ENCODE measurements around the gene BPIFB6.

BPIFB6 gene

GRCh38 chr20:33002087-33002808 lies 29.2 kb upstream of the BPIFB6 start:
- no peak overlapping the region for H3K4me3 ChIP-seq (replicated peaks; ENCODE audit: low read depth, low read length)
- TF ChIP-seq, protein P1, sequence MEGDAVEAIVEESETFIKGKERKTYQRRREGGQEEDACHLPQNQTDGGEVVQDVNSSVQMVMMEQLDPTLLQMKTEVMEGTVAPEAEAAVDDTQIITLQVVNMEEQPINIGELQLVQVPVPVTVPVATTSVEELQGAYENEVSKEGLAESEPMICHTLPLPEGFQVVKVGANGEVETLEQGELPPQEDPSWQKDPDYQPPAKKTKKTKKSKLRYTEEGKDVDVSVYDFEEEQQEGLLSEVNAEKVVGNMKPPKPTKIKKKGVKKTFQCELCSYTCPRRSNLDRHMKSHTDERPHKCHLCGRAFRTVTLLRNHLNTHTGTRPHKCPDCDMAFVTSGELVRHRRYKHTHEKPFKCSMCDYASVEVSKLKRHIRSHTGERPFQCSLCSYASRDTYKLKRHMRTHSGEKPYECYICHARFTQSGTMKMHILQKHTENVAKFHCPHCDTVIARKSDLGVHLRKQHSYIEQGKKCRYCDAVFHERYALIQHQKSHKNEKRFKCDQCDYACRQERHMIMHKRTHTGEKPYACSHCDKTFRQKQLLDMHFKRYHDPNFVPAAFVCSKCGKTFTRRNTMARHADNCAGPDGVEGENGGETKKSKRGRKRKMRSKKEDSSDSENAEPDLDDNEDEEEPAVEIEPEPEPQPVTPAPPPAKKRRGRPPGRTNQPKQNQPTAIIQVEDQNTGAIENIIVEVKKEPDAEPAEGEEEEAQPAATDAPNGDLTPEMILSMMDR (IDR thresholded peaks at IDR 0.05; ENCODE audit: low read length, missing control alignments), result no peak
- DNase-seq (ENCODE audit: low read depth), result no peak

DNA sequence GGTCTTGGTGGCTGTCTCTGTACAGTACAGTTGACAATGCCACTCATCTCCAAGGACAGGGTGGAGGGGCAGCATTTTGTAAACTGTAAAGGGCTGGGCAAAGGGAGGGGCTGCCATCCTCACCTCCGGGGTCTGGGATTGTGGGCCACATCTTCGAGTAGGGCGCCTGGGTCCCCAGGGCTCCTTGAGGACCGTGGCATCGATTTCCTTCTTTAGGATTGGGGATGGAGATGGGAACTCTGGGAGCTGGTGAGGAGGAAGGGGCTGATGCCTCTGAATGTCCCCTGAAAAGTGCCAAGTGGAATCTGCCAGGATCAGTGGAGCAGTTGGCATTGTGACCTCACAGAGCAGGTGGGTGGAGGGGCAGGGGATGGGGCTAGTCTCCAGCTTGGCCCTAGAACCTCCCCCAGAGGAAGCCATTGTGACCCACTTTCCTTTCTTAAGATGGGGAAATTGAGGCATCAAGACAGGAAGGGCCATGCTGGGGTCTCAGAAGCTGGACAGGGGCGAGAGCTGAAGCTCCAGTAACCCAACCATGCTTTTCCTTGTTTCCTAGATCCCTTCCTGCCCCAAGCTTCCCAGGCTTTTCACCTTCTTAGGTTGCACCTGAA lies 27.2 kb upstream of the BPIFB6 start, which contains the start of gene SUN5:
SUN5 (minus strand) TSS at position 293 of the 611 bp plus-strand sequence; CDS start at position 200, 93 bp downstream.
- no peak within 1 kb of the TSS for H3K4me3 ChIP-seq (replicated peaks; ENCODE audit: low read depth, low read length)
- DNase-seq (ENCODE audit: low read depth), result no peak
- TF ChIP-seq, protein P1 (IDR thresholded peaks at IDR 0.05; ENCODE audit: low read length, missing control alignments), result no peak

GRCh38 chr20:33005132-33005566 lies 26.3 kb upstream of the BPIFB6 start:
- peak; percentile 12 for DNase-seq (ENCODE audit: low read depth)

DNA sequence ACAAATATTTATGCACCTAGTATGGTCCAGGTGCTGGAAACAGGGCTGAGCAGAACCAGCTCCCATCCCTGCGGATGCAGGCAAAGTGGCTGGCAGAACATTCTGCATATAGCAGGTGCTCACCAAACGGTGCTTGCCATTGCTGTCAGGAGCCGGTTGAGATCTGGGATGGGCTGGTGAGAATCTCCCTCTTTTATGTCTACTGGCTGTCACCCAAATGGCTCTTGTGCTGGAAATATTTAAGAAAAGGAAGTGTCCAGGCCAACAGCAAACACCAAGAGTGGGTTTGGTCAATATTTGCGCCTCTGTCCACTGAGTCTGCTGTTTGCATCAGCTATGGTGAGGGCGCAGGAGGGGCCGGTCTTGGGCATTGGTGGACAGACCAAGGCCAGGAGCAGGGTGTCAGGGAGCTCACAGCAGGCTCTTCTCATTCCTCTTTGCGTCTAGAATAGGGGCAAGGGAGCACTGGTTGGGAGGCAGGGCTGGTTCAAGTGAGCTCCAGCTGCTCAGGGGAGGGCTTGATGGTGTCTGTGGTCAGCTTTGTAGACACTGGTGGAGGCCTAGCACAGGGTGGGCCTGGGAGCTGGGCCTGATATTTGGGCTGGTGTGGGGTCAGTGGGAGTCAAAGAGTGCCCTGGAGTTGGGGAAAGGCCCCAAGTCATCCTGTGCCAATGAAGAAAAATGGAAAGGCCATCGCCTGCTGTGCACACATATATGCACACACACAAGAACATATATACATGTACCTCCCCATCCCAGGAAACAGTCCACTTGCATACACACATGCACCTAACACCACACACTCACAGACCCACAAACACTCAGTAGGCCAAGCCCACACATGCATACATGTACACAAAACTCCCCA lies 25.3 kb upstream of the BPIFB6 start:
- H3K4me3 ChIP-seq (replicated peaks; ENCODE audit: low read depth, low read length), result no peak overlapping the region
- no peak for DNase-seq (ENCODE audit: low read depth)
- TF ChIP-seq, protein P1 (IDR thresholded peaks at IDR 0.05; ENCODE audit: low read length, missing control alignments), result no peak

More at GRCh38 chr20:33005132-33005566, 26.3 kb upstream of the BPIFB6 start:
- TF ChIP-seq, protein P1 (IDR thresholded peaks at IDR 0.05; ENCODE audit: low read length, missing control alignments), result peak; percentile 47
- H3K4me3 ChIP-seq (replicated peaks; ENCODE audit: low read depth, low read length), result no peak overlapping the region

GRCh38 chr20:33006776-33007375 lies 24.6 kb upstream of the BPIFB6 start:
- DNase-seq (ENCODE audit: low read depth), result no peak
- H3K4me3 ChIP-seq (replicated peaks; ENCODE audit: low read depth, low read length), result no peak overlapping the region
- TF ChIP-seq, protein P1 (IDR thresholded peaks at IDR 0.05; ENCODE audit: low read length, missing control alignments), result no peak
